HS-27A (cell line): Measurements from ENCODE around the gene HBP1.
"Not testable (repeated sequence)": the region's sequence is repeated elsewhere in the genome, so short reads cannot be mapped to it uniquely, and the experiment has no call there.

Source experiments
- DNase-seq: peaks from one replicate; pipeline ENCODE4 v3.0.0-alpha.2; 2012; ENCODE audit warnings: low read depth, missing footprints

HBP1 gene

GRCh38 chr7:107224374-107225223, 55.8 kb downstream of the HBP1 start:
- DNase-seq: no peak

GRCh38 chr7:107228291-107228690, 59.5 kb downstream of the HBP1 start:
- no peak for DNase-seq

GRCh38 chr7:107230334-107230733, 61.5 kb downstream of the HBP1 start:
- no peak for DNase-seq

GRCh38 chr7:107232568-107233090, 63.8 kb downstream of the HBP1 start:
- no peak for DNase-seq

- no peak for DNase-seq
Observed at GRCh38 chr7:107233174-107233573, 64.4 kb downstream of the HBP1 start.

GRCh38 chr7:107233981-107234380, 65.2 kb downstream of the HBP1 start:
- DNase-seq: no peak

- DNase-seq: no peak
Observed at GRCh38 chr7:107234436-107234835, 65.6 kb downstream of the HBP1 start.

- DNase-seq: no peak
Observed at GRCh38 chr7:107236862-107237261, 68.1 kb downstream of the HBP1 start.

- DNase-seq: no peak
Observed at GRCh38 chr7:107237451-107237850, 68.6 kb downstream of the HBP1 start.

GRCh38 chr7:107242267-107242666, 73.5 kb downstream of the HBP1 start:
- DNase-seq: no peak

- DNase-seq: no peak
Observed at GRCh38 chr7:107244613-107245012, 75.8 kb downstream of the HBP1 start.

GRCh38 chr7:107246836-107247235, 78.0 kb downstream of the HBP1 start:
- not testable (repeated sequence) for DNase-seq

GRCh38 chr7:107248551-107249316, 79.9 kb downstream of the HBP1 start:
- DNase-seq: no peak

GRCh38 chr7:107251963-107252362, 83.2 kb downstream of the HBP1 start:
- DNase-seq: no peak
